Karpas-422 (cell line): ENCODE data around the gene TRAF3. TPM values are rescaled to one million over a fixed set of nuclear protein-coding genes. Genes with fewer than 3 reads are reported as not detected.
A peak's percentile ranks its signal among the peaks of the same experiment; 100 is the strongest.
"Not testable (repeated sequence)": the region's sequence is repeated elsewhere in the genome, so short reads cannot be mapped to it uniquely, and the experiment has no call there.

Experiments used
- DNase-seq: peaks from one replicate; pipeline ENCODE4 v3.0.0-alpha.2; 2015
- H2AFZ ChIP-seq: fragments of 200-600 bp; sonication (generic); 2 replicates; pipeline ENCODE4 v1.6.1; 2014; ENCODE audit warnings: antibody characterized with exemption, low read length, mixed read lengths
- H3K27ac ChIP-seq: fragments of 200-600 bp; sonication (generic); 2 replicates; pipeline ENCODE4 v1.5.1; 2014; ENCODE audit warnings: mild to moderate bottlenecking, low read length, moderate library complexity
- H3K27me3 ChIP-seq: fragments of 200-600 bp; sonication (generic); 2 replicates; pipeline ENCODE4 v1.6.1; 2014; ENCODE audit warnings: low read length, mixed read lengths
- H3K36me3 ChIP-seq: fragments of 200-600 bp; sonication (generic); 2 replicates; pipeline ENCODE4 v1.6.1; 2014; ENCODE audit warnings: low read length, mixed read lengths; ENCODE audit not compliant: insufficient read depth
- H3K4me1 ChIP-seq: fragments of 200-600 bp; sonication (generic); 2 replicates; pipeline ENCODE4 v1.6.1; 2014; ENCODE audit warnings: mild to moderate bottlenecking, low read length, mixed read lengths
- H3K4me2 ChIP-seq: fragments of 200-600 bp; sonication (generic); 2 replicates; pipeline ENCODE4 v1.6.1; 2014; ENCODE audit warnings: low read length, low read depth, mild to moderate bottlenecking; ENCODE audit not compliant: poor library complexity, severe bottlenecking
- H3K4me3 ChIP-seq: fragments of 200-600 bp; sonication (generic); 2 replicates; pipeline ENCODE4 v1.5.1; 2014; ENCODE audit warnings: mild to moderate bottlenecking, antibody characterized with exemption, low read length, mixed read lengths
- H3K79me2 ChIP-seq: fragments of 200-600 bp; sonication (generic); 2 replicates; pipeline ENCODE4 v1.6.1; 2014; ENCODE audit warnings: mild to moderate bottlenecking, low read length, mixed read lengths
- H3K9ac ChIP-seq: fragments of 200-600 bp; sonication (generic); 2 replicates; pipeline ENCODE4 v1.6.0; 2014; ENCODE audit warnings: low read length
- H3K9me2 ChIP-seq: fragments of 200-600 bp; sonication (generic), shearing (Covaris generic); replicated peaks from 2 replicates; pipeline ENCODE4 v1.6.0; 2014; ENCODE audit warnings: mild to moderate bottlenecking, low read length, moderate library complexity; ENCODE audit not compliant: insufficient read depth
- H3K9me3 ChIP-seq: fragments of 300-700, 200-600 bp; sonication (generic); 2 replicates; pipeline ENCODE4 v1.6.1; 2014; ENCODE audit warnings: low read length, mixed read lengths
- H4K20me1 ChIP-seq: fragments of 200-600 bp; sonication (generic); 2 replicates; pipeline ENCODE4 v1.6.1; 2014; ENCODE audit warnings: mild to moderate bottlenecking, antibody characterized with exemption, low read length, low read depth; ENCODE audit not compliant: insufficient read depth
- total RNA-seq: library from RNA; depleted of rRNA; stranded (reverse); fragments of >200 nt; shearing (Covaris generic); gene quantifications from 2 replicates; pipeline ENCODE4 v1.2.3, GENCODE V29; 2014; ENCODE audit warnings: low replicate concordance

The TRAF3 gene
- total RNA-seq, 1 experiment from 2014 or later, result 79.1 TPM

- Histone ChIP-seq H3K27ac (no peak overlapping the region), H3K9ac (no peak overlapping the region), H4K20me1 (no peaks in the 10 kb centered on the region), H3K79me2 (peaks cover 8% of the 10 kb centered on the region; the same call in 1 of the 2 replicates), H3K9me3 (no peaks in the 10 kb centered on the region), H3K4me1 (no peaks in the 10 kb centered on the region), H3K27me3 (no peaks in the 10 kb centered on the region), H3K9me2 (no peaks in the 10 kb centered on the region), H3K4me2 (no peak overlapping the region), H3K4me3 (no peak overlapping the region), H3K36me3 (peaks cover 82% of the 10 kb centered on the region), H2AFZ (no peak overlapping the region)
- no peak for DNase-seq
These were observed 108.6 kb downstream of the TRAF3 start for GRCh38 chr14:102885737-102886447.

GRCh38 chr14:102888748-102889147 is 111.5 kb downstream of the TRAF3 start:
- H4K20me1 ChIP-seq, result no peaks in the 10 kb centered on the region
- H3K36me3 ChIP-seq, result peaks cover 81% of the 10 kb centered on the region
- DNase-seq, result no peak
- H3K9me3 ChIP-seq, result no peaks in the 10 kb centered on the region
- H3K79me2 ChIP-seq, result peaks cover 21% of the 10 kb centered on the region
- H2AFZ ChIP-seq, result no peak overlapping the region
- no peak overlapping the region for H3K4me2 ChIP-seq
- peak overlapping the region; percentile 17 for H3K27ac ChIP-seq
- H3K27me3 ChIP-seq, result no peaks in the 10 kb centered on the region
- no peak overlapping the region for H3K4me3 ChIP-seq
- H3K9me2 ChIP-seq, result no peaks in the 10 kb centered on the region
- no peaks in the 10 kb centered on the region for H3K4me1 ChIP-seq
- no peak overlapping the region for H3K9ac ChIP-seq

GRCh38 chr14:102889615-102890014 is 112.4 kb downstream of the TRAF3 start:
- Histone ChIP-seq H3K9ac (no peak overlapping the region), H3K9me2 (no peaks in the 10 kb centered on the region), H3K79me2 (peaks cover 21% of the 10 kb centered on the region), H4K20me1 (no peaks in the 10 kb centered on the region), H3K9me3 (no peaks in the 10 kb centered on the region), H3K36me3 (peaks cover 81% of the 10 kb centered on the region), H3K4me2 (no peak overlapping the region), H3K27me3 (no peaks in the 10 kb centered on the region), H2AFZ (no peak overlapping the region), H3K4me3 (no peak overlapping the region), H3K4me1 (peaks cover under 1% of the 10 kb centered on the region; the same call in 1 of the 2 replicates), H3K27ac (no peak overlapping the region)
- DNase-seq, result no peak

- Histone ChIP-seq H3K79me2 (peaks cover 29% of the 10 kb centered on the region), H3K9ac (no peak overlapping the region), H3K36me3 (peaks cover 83% of the 10 kb centered on the region), H3K4me3 (no peak overlapping the region), H3K27me3 (no peaks in the 10 kb centered on the region), H3K4me1 (peaks cover 15% of the 10 kb centered on the region), H4K20me1 (no peaks in the 10 kb centered on the region), H3K4me2 (no peak overlapping the region), H2AFZ (no peak overlapping the region), H3K9me3 (no peaks in the 10 kb centered on the region), H3K27ac (no peak overlapping the region), H3K9me2 (no peaks in the 10 kb centered on the region)
- DNase-seq, result no peak
These were observed 113.9 kb downstream of the TRAF3 start for GRCh38 chr14:102891111-102891510.

- Histone ChIP-seq H3K9ac (no peak overlapping the region), H3K9me2 (no peaks in the 10 kb centered on the region), H3K36me3 (peaks cover 82% of the 10 kb centered on the region), H4K20me1 (no peaks in the 10 kb centered on the region), H3K4me3 (no peak overlapping the region), H3K4me2 (no peak overlapping the region), H3K4me1 (peaks cover 19% of the 10 kb centered on the region), H3K27me3 (no peaks in the 10 kb centered on the region), H3K9me3 (no peaks in the 10 kb centered on the region), H3K27ac (no peak overlapping the region), H3K79me2 (peaks cover 33% of the 10 kb centered on the region), H2AFZ (no peak overlapping the region)
- no peak for DNase-seq
These were observed 114.3 kb downstream of the TRAF3 start for GRCh38 chr14:102891556-102891955.

GRCh38 chr14:102892651-102893050 is 115.4 kb downstream of the TRAF3 start:
- peaks cover 78% of the 10 kb centered on the region for H3K36me3 ChIP-seq
- H3K27ac ChIP-seq, result no peak overlapping the region

GRCh38 chr14:102893452-102893851 is 116.2 kb downstream of the TRAF3 start:
- Histone ChIP-seq H3K4me3 (no peak overlapping the region), H3K4me1 (peaks cover 38% of the 10 kb centered on the region), H3K36me3 (peaks cover 73% of the 10 kb centered on the region), H3K27ac (no peak overlapping the region), H3K9me2 (no peaks in the 10 kb centered on the region), H3K27me3 (no peaks in the 10 kb centered on the region), H3K9ac (no peak overlapping the region), H3K4me2 (no peak overlapping the region), H2AFZ (no peak overlapping the region), H3K79me2 (peaks cover 38% of the 10 kb centered on the region), H4K20me1 (no peaks in the 10 kb centered on the region), H3K9me3 (no peaks in the 10 kb centered on the region)
- DNase-seq, result no peak

More at GRCh38 chr14:102892651-102893050, 115.4 kb downstream of the TRAF3 start:
- Histone ChIP-seq H3K4me2 (no peak overlapping the region), H4K20me1 (no peaks in the 10 kb centered on the region), H3K27me3 (no peaks in the 10 kb centered on the region), H3K9me3 (no peaks in the 10 kb centered on the region), H2AFZ (no peak overlapping the region), H3K9ac (no peak overlapping the region), H3K4me3 (no peak overlapping the region), H3K4me1 (peaks cover 30% of the 10 kb centered on the region), H3K79me2 (peaks cover 35% of the 10 kb centered on the region), H3K9me2 (no peaks in the 10 kb centered on the region)
- DNase-seq, result no peak

- Histone ChIP-seq H3K79me2 (peaks cover 27% of the 10 kb centered on the region), H3K27ac (peak overlapping the region; percentile 93), H3K4me1 (peaks cover 71% of the 10 kb centered on the region), H3K36me3 (peaks cover 49% of the 10 kb centered on the region)
- H3K9me2 ChIP-seq, H3K27me3 ChIP-seq, H3K9me3 ChIP-seq, DNase-seq, H3K9ac ChIP-seq, H4K20me1 ChIP-seq, H3K4me2 ChIP-seq, H2AFZ ChIP-seq, H3K4me3 ChIP-seq: not testable (repeated sequence)
These were observed 119.5 kb downstream of the TRAF3 start for GRCh38 chr14:102896735-102897134.
